T-cell (primary cell): ENCODE measurements around the gene TBX6. TPM values are rescaled to one million over a fixed set of nuclear protein-coding genes. Genes with fewer than 3 reads are reported as not detected.

Experiments used
- ATAC-seq, 4 experiments: fragments of 200-7000 bp in 3 of 4; fragments of 150-1000 bp in 1 of 4; cut with Tn5 transposase; replicated peaks in 1 of 4; 1 replicate in 3 of 4; 2 replicates in 1 of 4; pipeline ENCODE4 v1.10.0; 2021; ENCODE audit warnings: moderate library complexity in 3 of 4, mild to moderate bottlenecking in 2 of 4, moderate number of reproducible peaks in 1 of 4
- CTCF ChIA-PET, 2 donors: fragments of 300-600 bp; sonication (Branson Sonifier 250); formaldehyde crosslinking; loops; one replicate each; lab custom pipeline; 2022; ENCODE audit warnings: antibody characterized with exemption in 2 of 2; lab: Charles Lee
- POLR2A ChIA-PET, 2 donors: fragments of 300-600 bp; sonication (Branson Sonifier 250); formaldehyde crosslinking; loops; one replicate each; lab custom pipeline; 2022; ENCODE audit warnings: antibody characterized with exemption in 2 of 2; lab: Charles Lee
- DNase-seq, 35 experiments: peaks; one replicate each; pipeline versions ENCODE4 v3.0.0 to v3.0.0-alpha.2; 2013 to 2023
- H3K27ac ChIP-seq: one replicate; pipeline ENCODE4 v1.5.1; 2013; ENCODE audit warnings: low read length
- H3K27me3 ChIP-seq, 2 experiments: replicated peaks in 1 of 2; 1 replicate in 1 of 2; 2 replicates in 1 of 2; pipeline versions ENCODE4 v1.6.1 to v1.7.0; 2013; ENCODE audit warnings: low read length in 1 of 2, mixed read lengths in 1 of 2; ENCODE audit not compliant: control insufficient read depth in 2 of 2, insufficient read depth in 2 of 2; ENCODE audit errors: extremely low read depth in 1 of 2
- H3K36me3 ChIP-seq, 2 donors: 1 replicate in 1 of 2; 2 replicates in 1 of 2; pipeline versions ENCODE4 v1.6.1 to v1.7.0; 2013; ENCODE audit warnings: low read length in 1 of 2; ENCODE audit not compliant: control insufficient read depth in 2 of 2, insufficient read depth in 1 of 2; ENCODE audit errors: extremely low read depth in 1 of 2
- H3K4me1 ChIP-seq, 2 experiments: 1 replicate in 1 of 2; 2 replicates in 1 of 2; pipeline versions ENCODE4 v1.6.1 to v1.7.0; 2013; ENCODE audit warnings: low read length in 2 of 2, mixed read lengths in 1 of 2; ENCODE audit not compliant: insufficient read depth in 2 of 2, control insufficient read depth in 1 of 2; ENCODE audit errors: extremely low read depth in 1 of 2
- H3K4me3 ChIP-seq, 2 donors: 1 replicate in 1 of 2; 2 replicates in 1 of 2; pipeline versions ENCODE4 v1.5.1 to v1.7.0; 2013; ENCODE audit warnings: mild to moderate bottlenecking in 2 of 2, low read length in 1 of 2, moderate library complexity in 1 of 2; ENCODE audit not compliant: control insufficient read depth in 1 of 2; ENCODE audit errors: extremely low read depth in 1 of 2
- H3K9me3 ChIP-seq: 2 replicates; pipeline ENCODE4 v1.7.0; 2013
- H3K27ac Mint-ChIP-seq, 2 donors: one replicate each; pipeline ENCODE4 v1.8.0; 2020 to 2021; ENCODE audit warnings: mild to moderate bottlenecking in 2 of 2, mixed read lengths in 2 of 2
- H3K27me3 Mint-ChIP-seq, 2 donors: one replicate each; pipeline ENCODE4 v1.8.0; 2021 to 2022; ENCODE audit warnings: mixed read lengths in 2 of 2
- H3K36me3 Mint-ChIP-seq: one replicate; pipeline ENCODE4 v1.8.0; 2021; ENCODE audit warnings: mixed read lengths
- H3K4me1 Mint-ChIP-seq, 3 donors: one replicate each; pipeline ENCODE4 v1.8.0; 2020 to 2022; ENCODE audit warnings: mixed read lengths in 3 of 3, mild to moderate bottlenecking in 1 of 3
- H3K4me3 Mint-ChIP-seq, 3 donors: one replicate each; pipeline ENCODE4 v1.8.0; 2020 to 2022; ENCODE audit warnings: mild to moderate bottlenecking in 3 of 3, mixed read lengths in 3 of 3, moderate library complexity in 3 of 3
- H3K9me3 Mint-ChIP-seq, 3 donors: one replicate each; pipeline ENCODE4 v1.8.0; 2020 to 2022; ENCODE audit warnings: mixed read lengths in 3 of 3
- WGBS: methylation state at CpG from one replicate; pipeline ENCODE4 v1.1.5; 2013; ENCODE audit warnings: missing lambda C conversion rate; ENCODE audit not compliant: insufficient coverage; 5-methylcytosine and 5-hydroxymethylcytosine counted together
- total RNA-seq, 35 experiments: library from RNA in 6 of 35; stranded (reverse) in 6 of 35; fragments of 120-200 nt in 1 of 35; gene quantifications; one replicate each; pipeline versions ENCODE4 v1.2.1 to v1.2.4 and lab custom pipeline; 2013 to 2026

Gene TBX6
- total RNA-seq, 5 donors from 2014 or later (not counting 1 experiment from before 2014, with no cell fraction given) = 1.4 to 2.0 (median 1.5) TPM

- DNase-seq = peak; percentile 53 to 92 (median 77)
- Mint-ChIP-seq H3K4me1 (peaks cover 18 to 28% (median 23%) of the 10 kb centered on the region in 3 donors), H3K27me3 (no peaks in the 10 kb centered on the region), H3K27ac (peak overlapping the region; percentile 55 to 63), H3K9me3 (no peaks in the 10 kb centered on the region), H3K36me3 (no peaks in the 10 kb centered on the region), H3K4me3 (peak overlapping the region; percentile 82 to 86 (median 82))
- peak overlapping the region; percentile 65 to 69 for H3K4me3 ChIP-seq
- H3K4me1 ChIP-seq = peaks cover 12 to 30% of the 10 kb centered on the region in 2 experiments
- peaks cover 0 to 8% of the 10 kb centered on the region in 2 experiments for H3K27me3 ChIP-seq
- ChIA-PET POLR2A (interaction anchor here in 1 of 2 donors (0.6 kb wide), 1 partner anchor 37 kb away, joined by 8 read pairs; no protein-coding TSS in a partner anchor), CTCF (interaction anchor here in 1 of 2 donors (0.5 kb wide), 1 partner anchor 15 kb away, joined by 4 read pairs; no protein-coding TSS in a partner anchor)
- peak; percentile 76 to 81 (median 77) for ATAC-seq
- H3K36me3 ChIP-seq = no peaks in the 10 kb centered on the region
- WGBS = under 1% methylated on average over 38 of the region's 58 CpGs
- H3K9me3 ChIP-seq = no peaks in the 10 kb centered on the region
- no peak overlapping the region for H3K27ac ChIP-seq
Observed at GRCh38 chr16:30052671-30053372, 38.9 kb downstream of the TBX6 start.

GRCh38 chr16:30051518-30051917, 40.2 kb downstream of the TBX6 start:
- Mint-ChIP-seq H3K4me3 (peak overlapping the region; percentile 53 to 82 (median 67)), H3K27me3 (no peaks in the 10 kb centered on the region), H3K9me3 (no peaks in the 10 kb centered on the region), H3K36me3 (no peaks in the 10 kb centered on the region), H3K4me1 (peaks cover 18 to 28% (median 23%) of the 10 kb centered on the region in 3 donors), H3K27ac (no peak overlapping the region)
- Histone ChIP-seq H3K4me1 (peaks cover 12 to 30% of the 10 kb centered on the region in 2 experiments), H3K36me3 (no peaks in the 10 kb centered on the region), H3K27ac (no peak overlapping the region), H3K27me3 (peaks cover 0 to 9% of the 10 kb centered on the region in 2 experiments), H3K4me3 (no peak overlapping the region), H3K9me3 (no peaks in the 10 kb centered on the region)
- ATAC-seq (no peak), DNase-seq (no peak)
- ChIA-PET CTCF (interaction anchor here in 1 of 2 donors (0.7 kb wide), 1 partner anchor 1022 kb away, joined by 4 read pairs; no protein-coding TSS in a partner anchor), POLR2A (interaction anchor here in 1 of 2 donors (1.0 kb wide), 1 partner anchor 78 kb away, joined by 4 read pairs; the partner anchor contains the start of gene TAOK2)
- WGBS = 100% methylated on average over 3 of the region's 3 CpGs

- H3K27ac Mint-ChIP-seq = no peak overlapping the region
- no peaks in the 10 kb centered on the region for H3K36me3 Mint-ChIP-seq
Observed at GRCh38 chr16:30049871-30050270, 41.9 kb downstream of the TBX6 start.

GRCh38 chr16:30046588-30046987, 45.1 kb downstream of the TBX6 start:
- Histone ChIP-seq H3K9me3 (no peaks in the 10 kb centered on the region), H3K27me3 (peaks cover 0 to 10% of the 10 kb centered on the region in 2 experiments), H3K4me1 (no peaks in the 10 kb centered on the region), H3K4me3 (no peak overlapping the region), H3K36me3 (no peaks in the 10 kb centered on the region), H3K27ac (no peak overlapping the region)
- CTCF ChIA-PET = no interaction called here
- peaks cover 2 to 3% (median 2%) of the 10 kb centered on the region in 3 donors for H3K4me1 Mint-ChIP-seq
- no CpG with 5 or more reads among the region's 1 CpG for WGBS
- no peak overlapping the region for H3K27ac Mint-ChIP-seq
- DNase-seq (no peak), ATAC-seq (no peak)
- POLR2A ChIA-PET = no interaction called here
- no peaks in the 10 kb centered on the region for H3K9me3 Mint-ChIP-seq
- no peaks in the 10 kb centered on the region for H3K27me3 Mint-ChIP-seq
- no peaks in the 10 kb centered on the region for H3K36me3 Mint-ChIP-seq
- no peak overlapping the region for H3K4me3 Mint-ChIP-seq

More at GRCh38 chr16:30049871-30050270, 41.9 kb downstream of the TBX6 start:
- Histone ChIP-seq H3K4me1 (peaks cover 10 to 22% of the 10 kb centered on the region in 2 experiments), H3K27ac (no peak overlapping the region), H3K27me3 (peaks cover 0 to 17% of the 10 kb centered on the region in 2 experiments), H3K4me3 (no peak overlapping the region), H3K9me3 (no peaks in the 10 kb centered on the region), H3K36me3 (no peaks in the 10 kb centered on the region)
- Mint-ChIP-seq H3K4me3 (no peak overlapping the region), H3K4me1 (peaks cover 17 to 19% (median 18%) of the 10 kb centered on the region in 3 donors), H3K9me3 (no peaks in the 10 kb centered on the region), H3K27me3 (no peaks in the 10 kb centered on the region)
- DNase-seq = no peak
- ChIA-PET POLR2A (no interaction called here), CTCF (no interaction called here)
- WGBS = 99% methylated on average over 6 of the region's 8 CpGs
- ATAC-seq = no peak

- DNase-seq (no peak), ATAC-seq (no peak)
- Mint-ChIP-seq H3K4me3 (no peak overlapping the region), H3K9me3 (no peaks in the 10 kb centered on the region), H3K36me3 (no peaks in the 10 kb centered on the region), H3K4me1 (no peaks in the 10 kb centered on the region), H3K27ac (no peak overlapping the region), H3K27me3 (no peaks in the 10 kb centered on the region)
- H3K27me3 ChIP-seq = peaks cover 0 to 13% of the 10 kb centered on the region in 2 experiments
- no peaks in the 10 kb centered on the region for H3K9me3 ChIP-seq
- H3K27ac ChIP-seq = no peak overlapping the region
- H3K4me1 ChIP-seq = no peaks in the 10 kb centered on the region
- no peaks in the 10 kb centered on the region for H3K36me3 ChIP-seq
- ChIA-PET CTCF (no interaction called here), POLR2A (no interaction called here)
- no peak overlapping the region for H3K4me3 ChIP-seq
- WGBS = 20% methylated on average over 2 of the region's 8 CpGs
Observed at GRCh38 chr16:30046178-30046577, 45.5 kb downstream of the TBX6 start.

GRCh38 chr16:30041841-30042240, 49.9 kb downstream of the TBX6 start:
- WGBS = no CpG with 5 or more reads among the region's 5 CpGs
- Histone ChIP-seq H3K4me3 (no peak overlapping the region), H3K27ac (no peak overlapping the region), H3K36me3 (no peaks in the 10 kb centered on the region), H3K27me3 (peaks cover 0 to 13% of the 10 kb centered on the region in 2 experiments), H3K4me1 (no peaks in the 10 kb centered on the region), H3K9me3 (no peaks in the 10 kb centered on the region)
- Mint-ChIP-seq H3K9me3 (no peaks in the 10 kb centered on the region), H3K27ac (no peak overlapping the region), H3K4me3 (no peak overlapping the region), H3K4me1 (no peaks in the 10 kb centered on the region), H3K27me3 (peaks cover 0 to 4% of the 10 kb centered on the region in 2 donors), H3K36me3 (no peaks in the 10 kb centered on the region)
- CTCF ChIA-PET = no interaction called here
- ATAC-seq (peak in 1 of 4 experiments; percentile 36), DNase-seq (peak in 1 of 35 experiments; percentile 55)
- POLR2A ChIA-PET = no interaction called here
